ENCODE results near the gene HPGDS.

- no peak for TF ChIP-seq REST (IDR thresholded peaks at IDR 0.05; ENCODE audit: low read depth, low read length)
- TF ChIP-seq CTCF (IDR thresholded peaks at IDR 0.05) = no peak
- TF ChIP-seq MAX (IDR thresholded peaks at IDR 0.05; ENCODE audit: low read depth) = no peak
- TF ChIP-seq FOXM1 (IDR thresholded peaks at IDR 0.05; ENCODE audit: low read depth) = no peak
- TF ChIP-seq EP300 (IDR thresholded peaks at IDR 0.05; ENCODE audit: borderline replicate concordance in 1 of 2, low read depth in 1 of 2, low read length in 1 of 2) = no peak
- no peak for TF ChIP-seq EZH2phosphoT487 (IDR thresholded peaks at IDR 0.05; ENCODE audit: borderline replicate concordance, low read depth)
- no peak for TF ChIP-seq TAF1 (IDR thresholded peaks at IDR 0.05; ENCODE audit: borderline replicate concordance, low read depth, low read length)
- TF ChIP-seq JUND (IDR thresholded peaks at IDR 0.05) = no peak
- no peak for TF ChIP-seq RCOR1 (IDR thresholded peaks at IDR 0.05; ENCODE audit: low read length)
- TF ChIP-seq MXI1 (IDR thresholded peaks at IDR 0.05; ENCODE audit: low read depth, low read length) = no peak
- no peak for TF ChIP-seq SIN3A (IDR thresholded peaks at IDR 0.05; ENCODE audit: borderline replicate concordance, low read depth, low read length)
Measured at GRCh38 chr4:94389595-94390267, 47.1 kb upstream of the HPGDS start.

Measured in SK-N-SH (cell line).